ENCODE measurements around the gene IRF2BP2.

The IRF2BP2 gene

GRCh38 chr1:234582681-234583301, 27.2 kb downstream of the IRF2BP2 start:
- no peak for DNase-seq

- DNase-seq: no peak
Observed at GRCh38 chr1:234582186-234582585, 27.8 kb downstream of the IRF2BP2 start.

GRCh38 chr1:234581063-234581714, 28.8 kb downstream of the IRF2BP2 start:
- no peak for DNase-seq

GRCh38 chr1:234579967-234580366, 30.0 kb downstream of the IRF2BP2 start:
- DNase-seq: no peak

- DNase-seq: no peak
Observed at GRCh38 chr1:234578735-234579134, 31.2 kb downstream of the IRF2BP2 start.

- DNase-seq: no peak
Observed at GRCh38 chr1:234578087-234578486, 31.9 kb downstream of the IRF2BP2 start.

- no peak for DNase-seq
Observed at GRCh38 chr1:234573711-234574299, 36.2 kb downstream of the IRF2BP2 start.

- DNase-seq: no peak
Observed at GRCh38 chr1:234572966-234573365, 37.0 kb downstream of the IRF2BP2 start.

- DNase-seq: no peak
Observed at GRCh38 chr1:234571702-234572101, 38.3 kb downstream of the IRF2BP2 start.

GRCh38 chr1:234570329-234571120, 39.5 kb downstream of the IRF2BP2 start:
- no peak for DNase-seq

GRCh38 chr1:234568345-234568744, 41.6 kb downstream of the IRF2BP2 start:
- no peak for DNase-seq

GRCh38 chr1:234565132-234565531, 44.8 kb downstream of the IRF2BP2 start:
- peak; percentile 76 for DNase-seq

- peak; percentile 99 for DNase-seq
Observed at GRCh38 chr1:234564035-234565029, 45.6 kb downstream of the IRF2BP2 start.

- no peak for DNase-seq
Observed at GRCh38 chr1:234562334-234562733, 47.6 kb downstream of the IRF2BP2 start.

- DNase-seq: no peak
Observed at GRCh38 chr1:234561319-234561718, 48.7 kb downstream of the IRF2BP2 start.

GRCh38 chr1:234559902-234560676, 49.9 kb downstream of the IRF2BP2 start:
- DNase-seq: no peak

GRCh38 chr1:234559152-234559901, 50.7 kb downstream of the IRF2BP2 start:
- DNase-seq: no peak

GRCh38 chr1:234558330-234558836, 51.6 kb downstream of the IRF2BP2 start:
- DNase-seq: no peak

- no peak for DNase-seq
Observed at GRCh38 chr1:234556245-234556943, 53.6 kb downstream of the IRF2BP2 start.

All from kidney glomerular epithelial cell (primary cell).